Fibroblast of skin of back (primary cell): ENCODE data around the gene MAP4. TPM values are rescaled to one million over a fixed set of nuclear protein-coding genes. Genes with fewer than 3 reads are reported as not detected.
"Not testable (repeated sequence)": the region's sequence is repeated elsewhere in the genome, so short reads cannot be mapped to it uniquely, and the experiment has no call there.

Source experiments
- DNase-seq: peaks from one replicate; pipeline ENCODE4 v3.0.0-alpha.2; 2013
- polyA plus RNA-seq, 2 experiments: library from polyadenylated mRNA; unstranded; fragments of 120-200 nt; gene quantifications; one replicate each; pipeline ENCODE4 v1.2.1, GENCODE V29; 2013; ENCODE audit not compliant: insufficient read length in 2 of 2

Gene MAP4
- polyA plus RNA-seq (2013, experiment 1 of 2; ENCODE audit: insufficient read length) = 342 TPM
- polyA plus RNA-seq (2013, experiment 2 of 2; ENCODE audit: insufficient read length) = 306 TPM

- peak; percentile 83 for DNase-seq
Measured at GRCh38 chr3:48016301-48016973, at the start of gene MAP4. MAP4 (minus strand) TSS chr3:48016416; CDS start chr3:47998860, 17,556 bp downstream.

GRCh38 chr3:48065035-48065434 lies 48.8 kb upstream of the MAP4 start:
- peak; percentile 37 for DNase-seq

GRCh38 chr3:48064292-48064829 lies 48.1 kb upstream of the MAP4 start:
- no peak for DNase-seq

- not testable (repeated sequence) for DNase-seq
Measured at GRCh38 chr3:48061586-48061985, 45.4 kb upstream of the MAP4 start.

- no peak for DNase-seq
Measured at GRCh38 chr3:48058091-48058490, 41.9 kb upstream of the MAP4 start.

GRCh38 chr3:48057521-48057920 lies 41.3 kb upstream of the MAP4 start:
- no peak for DNase-seq

GRCh38 chr3:48047841-48048464 lies 31.7 kb upstream of the MAP4 start:
- DNase-seq = no peak

- DNase-seq = peak; percentile 53
Measured at GRCh38 chr3:48042071-48042760, 26.0 kb upstream of the MAP4 start.

- peak; percentile 94 for DNase-seq
Measured at GRCh38 chr3:48039487-48040190, 23.4 kb upstream of the MAP4 start.

- DNase-seq = no peak
Measured at GRCh38 chr3:48038971-48039481, 22.8 kb upstream of the MAP4 start.

GRCh38 chr3:48034000-48034516 lies 17.8 kb upstream of the MAP4 start:
- peak; percentile 77 for DNase-seq

- DNase-seq = no peak
Measured at GRCh38 chr3:48030188-48030587, 14.0 kb upstream of the MAP4 start.

GRCh38 chr3:48026951-48027908 lies 11.0 kb upstream of the MAP4 start:
- no peak for DNase-seq

GRCh38 chr3:48026098-48026497 lies 9.9 kb upstream of the MAP4 start:
- DNase-seq = no peak

GRCh38 chr3:48024401-48024800 lies 8.2 kb upstream of the MAP4 start:
- peak; percentile 22 for DNase-seq

- DNase-seq = no peak
Measured at GRCh38 chr3:48023377-48023776, 7.2 kb upstream of the MAP4 start.

GRCh38 chr3:48022178-48022577 lies 6.0 kb upstream of the MAP4 start:
- DNase-seq = no peak

GRCh38 chr3:48018841-48019240 lies 2.6 kb upstream of the MAP4 start:
- DNase-seq = peak; percentile 90

GRCh38 chr3:48015431-48016180 lies 610 bp downstream of the MAP4 start:
- no peak for DNase-seq

GRCh38 chr3:48014358-48014757 lies 1.9 kb downstream of the MAP4 start:
- DNase-seq = no peak
